SIG-M5 (cell line): ENCODE results near the gene GATAD2B.
"Not testable (repeated sequence)": the region's sequence is repeated elsewhere in the genome, so short reads cannot be mapped to it uniquely, and the experiment has no call there.

Source experiments
- DNase-seq: peaks from one replicate; lab custom pipeline; 2025; lab: John Stamatoyannopoulos, UW

The GATAD2B gene

DNA sequence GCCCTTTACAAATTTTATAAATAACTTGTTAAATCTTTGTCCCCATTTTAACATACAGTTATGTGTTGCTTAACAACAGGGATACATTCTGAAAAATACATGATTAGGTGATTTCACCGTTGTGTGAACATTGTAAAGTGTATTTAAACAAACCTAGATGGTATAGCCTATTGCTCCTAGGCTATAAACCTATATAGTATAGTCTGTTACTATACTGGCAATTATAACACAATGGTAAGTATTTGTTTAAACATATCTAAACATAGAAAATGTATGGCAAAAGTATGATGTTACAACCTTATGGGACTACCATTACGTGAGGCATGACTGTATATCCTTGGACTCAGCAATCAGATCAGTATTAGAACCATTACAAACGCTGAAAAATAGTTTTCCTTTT lies 36.6 kb downstream of the GATAD2B start:
- no peak for DNase-seq

DNA sequence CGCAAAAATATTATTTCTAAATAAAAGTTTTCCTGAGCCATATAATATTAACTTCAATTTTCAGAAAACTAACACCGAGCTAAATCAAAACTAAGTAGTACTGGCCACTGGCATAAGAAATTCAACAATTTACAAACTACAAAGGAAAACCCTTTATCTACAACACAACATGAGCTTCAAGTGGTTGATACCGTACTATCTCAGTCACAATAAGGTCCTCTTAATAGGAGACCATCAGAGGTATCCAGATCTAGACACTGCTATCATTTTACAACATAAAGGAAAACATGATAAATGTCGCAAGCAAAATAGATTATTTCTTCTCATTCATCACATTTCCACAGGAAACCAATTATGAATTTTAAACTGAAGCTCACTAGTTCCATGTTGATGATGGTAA lies 39.5 kb downstream of the GATAD2B start:
- DNase-seq, result no peak

DNA sequence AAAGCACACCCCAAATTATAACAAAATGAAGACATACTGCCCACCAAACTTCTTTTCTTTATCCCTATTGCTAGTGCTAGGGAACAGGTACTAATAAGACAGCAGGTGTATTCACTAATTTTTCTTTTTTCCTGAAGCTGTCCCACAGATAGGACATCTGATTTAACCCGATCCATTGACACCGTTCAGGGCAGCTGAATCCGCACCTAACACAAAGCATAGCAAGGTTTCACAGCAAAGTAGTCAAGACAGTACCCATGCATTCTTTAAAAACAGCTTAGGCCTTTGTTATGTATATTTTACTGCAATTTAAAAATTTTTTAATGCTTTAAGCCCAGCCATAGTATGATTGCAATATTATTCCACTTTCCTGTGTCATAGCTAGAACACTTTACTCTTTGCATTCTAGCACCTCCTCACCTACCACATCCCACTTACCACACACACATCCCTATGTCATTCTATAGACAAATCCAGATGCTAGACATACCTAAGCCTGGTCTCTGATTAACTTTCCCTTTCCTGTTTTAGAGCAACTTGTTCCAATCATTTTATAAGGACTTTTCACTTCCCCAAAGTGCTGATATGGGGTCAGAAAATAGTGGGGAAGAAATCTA lies 40.4 kb downstream of the GATAD2B start:
- no peak for DNase-seq

DNA sequence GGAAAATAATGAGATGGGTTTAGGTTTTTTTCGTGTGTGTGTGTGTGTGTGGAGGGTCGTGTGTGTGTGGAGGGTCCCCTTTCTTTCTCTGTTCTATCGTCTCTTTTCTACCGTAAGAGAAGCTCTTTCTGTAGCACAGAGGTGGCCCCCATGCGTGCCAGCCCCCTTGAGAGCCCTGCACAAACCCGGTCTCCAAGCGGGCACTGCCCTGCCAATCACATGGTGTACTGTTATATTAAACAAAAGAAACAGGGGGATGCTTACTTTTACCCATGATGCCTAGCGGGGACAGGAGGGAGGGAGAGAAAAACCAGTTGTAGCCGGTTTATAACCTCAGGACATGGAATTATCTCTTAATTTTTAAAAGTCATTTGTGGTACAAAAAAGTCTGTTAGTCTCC lies 41.0 kb downstream of the GATAD2B start:
- no peak for DNase-seq

DNA sequence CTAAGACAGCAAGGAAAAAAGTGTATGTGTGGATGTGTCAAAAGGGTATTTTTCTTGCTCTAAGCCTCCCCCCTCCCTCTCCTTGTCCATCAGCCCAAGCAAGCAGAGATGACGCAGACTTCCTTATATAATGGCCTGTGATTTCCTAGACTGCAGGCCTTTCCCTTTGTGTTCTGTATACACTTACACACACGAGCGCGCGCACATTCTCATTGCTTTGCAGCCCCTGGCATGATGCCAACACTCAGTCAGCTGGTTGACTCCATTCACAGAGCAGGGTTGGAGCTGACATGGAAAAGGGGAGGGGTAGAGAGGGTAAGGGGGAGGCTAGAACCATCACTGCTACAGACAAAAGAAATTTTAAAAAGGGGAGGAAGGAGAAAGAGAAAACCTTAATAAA lies 41.8 kb downstream of the GATAD2B start:
- no peak for DNase-seq

DNA sequence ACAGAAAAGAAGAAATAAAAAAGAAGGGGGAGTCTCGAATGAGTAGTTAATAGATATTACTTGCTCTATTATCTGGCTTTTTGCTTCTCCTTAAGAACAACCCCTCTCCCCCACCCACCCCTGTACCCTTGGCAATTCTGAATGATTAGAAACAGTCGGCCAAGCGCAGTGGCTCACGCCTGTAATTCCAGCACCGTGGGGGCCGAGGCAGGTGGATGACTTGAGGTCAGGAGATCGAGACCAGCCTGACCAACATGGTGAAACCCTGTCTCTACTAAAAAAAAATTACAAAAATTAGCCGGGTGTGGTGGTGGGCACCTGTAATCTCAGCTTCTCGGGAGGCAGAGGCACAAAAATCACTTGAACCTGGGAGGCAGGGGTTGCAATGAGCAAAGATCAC lies 42.7 kb downstream of the GATAD2B start:
- DNase-seq, result no peak

DNA sequence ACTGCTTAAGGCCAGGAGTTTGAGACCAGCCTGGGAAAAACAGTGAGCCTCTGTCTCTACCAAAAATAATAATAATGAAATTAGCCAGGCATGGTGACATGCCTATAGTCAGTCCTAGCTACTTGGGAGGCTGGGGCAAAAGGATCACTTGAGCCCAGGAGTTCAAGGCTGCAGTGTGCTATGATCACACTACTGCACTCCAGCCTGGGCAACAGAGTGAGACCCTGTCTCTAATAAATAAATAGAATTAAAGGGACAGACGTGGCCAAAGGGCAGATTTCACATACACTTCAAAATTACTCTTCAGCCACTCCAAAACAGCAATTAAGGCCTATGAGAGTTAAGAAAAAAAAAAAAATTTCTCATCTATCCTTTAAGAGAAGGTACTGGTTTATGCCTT lies 45.7 kb downstream of the GATAD2B start:
- DNase-seq, result no peak

DNA sequence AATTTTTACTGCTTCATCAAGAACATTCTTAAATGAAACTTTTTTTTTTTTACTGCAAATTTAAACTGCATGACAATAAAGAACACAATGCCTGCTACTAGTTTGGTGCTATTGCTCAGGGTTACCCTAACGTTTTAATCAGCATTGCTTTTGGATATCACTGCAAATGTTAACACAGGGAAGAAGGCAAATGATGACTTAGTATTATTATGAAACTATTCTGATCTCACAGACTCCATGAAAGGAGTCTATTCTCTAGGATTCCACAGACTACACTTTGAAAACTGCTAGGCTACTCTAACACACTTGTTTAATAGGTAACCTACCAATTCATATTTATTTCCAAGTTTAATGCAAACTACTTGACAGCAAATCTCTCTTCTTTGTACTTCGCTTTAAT lies 49.8 kb downstream of the GATAD2B start:
- DNase-seq, result no peak

DNA sequence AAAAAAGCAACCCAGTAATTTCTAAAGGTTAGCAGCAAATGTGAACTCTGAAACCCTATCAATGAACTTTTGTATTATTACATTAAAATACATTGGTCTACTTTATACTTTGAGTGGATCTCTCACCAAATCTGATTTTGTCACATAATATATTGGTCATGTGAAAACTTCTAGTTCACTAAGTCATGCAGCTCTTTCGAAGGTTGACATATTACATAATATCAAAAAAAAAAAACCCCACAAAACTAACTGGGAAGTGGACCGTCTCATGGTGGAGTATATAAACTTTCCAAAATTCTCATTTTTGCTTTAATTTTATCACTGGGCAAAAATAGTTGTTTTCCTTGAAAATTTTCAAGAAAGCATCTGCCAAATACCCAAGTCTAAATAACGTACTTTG lies 50.4 kb downstream of the GATAD2B start:
- no peak for DNase-seq

DNA sequence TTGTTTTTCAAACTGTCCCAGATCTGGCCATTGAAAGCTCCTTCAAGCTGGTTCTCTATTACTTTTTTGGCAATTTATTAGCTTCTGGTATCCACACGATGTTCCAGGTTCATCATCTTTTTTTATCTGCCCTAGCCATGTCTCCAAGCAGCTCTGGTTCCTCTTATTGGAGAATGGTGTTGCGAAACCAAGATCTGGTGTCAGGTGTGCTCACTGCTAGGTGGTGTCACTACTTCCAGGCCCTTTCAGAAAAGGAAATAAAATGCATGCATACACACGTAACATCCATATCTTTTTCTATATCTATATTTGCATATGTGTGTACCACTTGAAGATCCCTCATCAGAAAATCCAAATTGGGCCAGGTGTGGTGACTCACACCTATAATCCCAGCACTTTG lies 53.3 kb downstream of the GATAD2B start:
- DNase-seq, result no peak

DNA sequence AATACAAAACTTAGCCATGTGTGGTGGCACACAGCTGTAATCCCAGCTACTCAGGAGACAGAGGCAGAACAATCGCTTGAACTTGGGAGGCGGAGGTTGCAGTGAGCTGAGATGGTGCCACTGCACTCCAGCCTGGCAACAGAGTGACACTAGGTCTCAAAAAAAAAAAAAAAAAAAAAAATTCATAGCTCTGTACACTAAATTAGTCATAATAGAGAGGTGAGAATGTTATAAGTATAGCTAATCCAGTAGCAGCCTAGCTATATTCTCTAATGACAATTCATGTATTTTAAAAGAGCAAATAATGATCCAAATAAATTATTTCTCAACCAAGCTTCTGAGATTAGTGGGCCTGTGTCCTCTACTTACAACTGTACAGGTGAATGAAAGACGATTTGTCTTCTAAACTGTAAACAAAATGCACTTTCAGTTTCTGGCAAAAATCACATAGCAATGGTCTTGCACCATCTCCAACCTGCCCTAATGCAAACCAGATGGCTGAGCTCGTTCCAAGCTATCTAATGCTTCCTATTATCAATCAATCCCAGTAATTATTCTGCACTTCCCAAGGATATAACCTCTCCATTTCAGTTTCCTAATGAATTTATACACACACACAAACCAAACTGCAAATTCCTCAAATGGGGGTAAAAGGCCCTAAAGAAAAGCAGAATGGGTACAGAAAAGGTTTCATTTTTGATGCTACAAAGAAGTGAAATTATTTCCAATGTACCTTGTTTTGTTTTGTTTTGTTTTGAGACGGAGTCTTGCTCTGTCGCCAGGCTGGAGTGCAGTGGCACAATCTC lies 56.5 kb downstream of the GATAD2B start:
- no peak for DNase-seq

DNA sequence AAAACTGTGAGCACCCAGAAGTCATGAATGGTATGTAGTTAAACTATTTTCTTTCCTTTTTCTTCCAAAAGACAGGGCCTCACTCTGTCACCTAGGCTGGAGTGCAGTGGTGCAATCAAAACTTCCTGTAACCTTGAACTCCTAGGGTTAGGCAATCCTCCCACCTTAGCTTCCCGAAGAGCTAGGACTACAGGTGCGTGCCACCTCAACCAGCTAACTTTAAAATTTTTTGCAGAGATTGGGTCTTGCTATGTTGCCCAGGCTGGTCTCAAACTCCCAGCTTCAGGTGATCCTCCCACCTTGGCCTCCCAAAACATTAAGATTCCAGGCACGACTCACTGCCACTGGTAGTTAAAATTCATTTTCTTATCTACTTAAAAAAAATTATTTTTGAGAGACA lies 62.5 kb downstream of the GATAD2B start:
- DNase-seq, result no peak

DNA sequence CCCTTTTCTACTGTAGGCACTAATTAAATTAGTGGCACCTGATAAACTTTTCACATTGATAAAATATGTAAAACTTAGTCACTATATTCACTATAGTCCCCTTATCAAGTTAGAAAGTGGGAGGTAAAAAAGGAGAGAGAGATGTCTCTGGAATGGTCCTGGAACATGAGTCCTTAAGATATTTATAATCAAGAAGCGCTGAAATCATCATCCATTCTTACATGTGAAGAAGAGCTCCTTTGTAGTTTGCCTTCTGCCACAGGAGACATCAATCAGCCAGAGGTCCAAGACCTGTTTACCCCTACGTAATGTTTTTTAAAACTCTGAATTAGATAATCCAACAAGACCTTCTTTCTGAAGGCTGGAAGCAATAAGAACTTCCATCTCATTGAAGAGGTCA lies 65.3 kb downstream of the GATAD2B start:
- DNase-seq, result no peak

DNA sequence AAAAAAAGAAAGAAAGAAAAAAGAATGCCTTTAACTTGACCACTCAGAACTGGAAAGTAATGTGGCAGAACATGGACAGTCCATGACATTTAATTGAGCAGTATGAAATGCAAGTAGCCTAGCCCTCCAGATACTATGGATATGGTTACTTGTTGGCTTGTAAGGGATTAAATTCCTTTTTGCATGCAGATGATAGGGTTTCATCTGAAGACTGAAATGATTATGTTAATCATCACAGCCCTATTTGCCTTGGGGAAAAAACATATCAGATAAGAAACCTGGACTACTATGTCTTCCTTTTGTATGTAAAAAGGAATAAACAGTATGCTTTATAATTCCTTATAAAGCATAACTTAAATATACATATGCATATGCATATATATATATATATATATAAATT lies 66.0 kb downstream of the GATAD2B start:
- no peak for DNase-seq

DNA sequence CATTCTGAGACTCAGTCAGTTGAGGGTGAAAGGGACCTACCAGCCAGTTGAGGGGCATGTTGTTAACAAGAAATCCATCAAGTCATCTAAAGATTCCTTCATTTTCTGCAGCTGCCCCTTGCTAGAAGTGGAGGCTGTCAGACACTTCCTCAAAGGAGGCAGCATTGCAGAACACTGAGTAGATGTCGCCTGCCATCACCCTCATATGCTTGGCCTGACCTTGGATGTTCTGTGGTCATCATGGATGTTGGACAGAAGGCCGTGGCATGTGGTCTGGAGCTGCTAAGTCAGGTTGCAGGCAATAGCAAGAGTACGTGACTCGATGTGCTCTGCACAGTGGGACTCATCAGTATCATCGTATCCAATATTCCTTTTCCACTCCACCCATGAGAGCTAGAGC lies 70.6 kb downstream of the GATAD2B start:
- no peak for DNase-seq

DNA sequence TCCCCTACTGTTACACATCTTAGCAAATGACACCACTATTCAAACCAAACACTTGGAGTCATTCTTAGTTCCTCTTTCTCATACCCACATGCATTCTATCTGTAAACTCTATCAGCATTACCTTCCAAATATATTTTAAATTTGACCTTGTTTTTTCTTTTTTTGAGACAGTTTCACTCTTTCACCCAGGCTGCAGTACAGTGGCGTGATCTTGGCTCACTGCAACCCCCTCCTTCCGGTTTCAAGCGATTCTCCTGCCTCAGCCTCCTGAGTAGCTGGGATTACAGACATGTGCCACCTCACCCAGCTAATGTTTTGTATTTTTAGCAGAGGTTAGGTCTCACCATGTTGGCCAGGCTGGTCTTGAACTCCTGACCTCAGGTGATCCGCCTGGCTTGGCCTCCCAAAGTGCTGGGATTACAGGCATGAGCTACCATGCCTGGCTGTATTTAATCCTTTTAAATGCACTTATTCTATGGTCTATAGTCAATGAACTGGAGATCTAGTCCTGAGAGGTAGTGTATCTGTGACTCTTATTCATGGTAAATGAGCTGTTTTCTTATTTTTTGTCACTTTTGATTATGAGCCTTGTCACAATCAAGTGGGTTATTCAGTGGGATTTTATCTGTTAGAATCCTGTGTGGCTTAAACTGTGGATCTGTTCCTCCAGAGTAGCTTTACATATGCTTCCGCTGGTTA lies 73.1 kb downstream of the GATAD2B start:
- peak; percentile 81 for DNase-seq

DNA sequence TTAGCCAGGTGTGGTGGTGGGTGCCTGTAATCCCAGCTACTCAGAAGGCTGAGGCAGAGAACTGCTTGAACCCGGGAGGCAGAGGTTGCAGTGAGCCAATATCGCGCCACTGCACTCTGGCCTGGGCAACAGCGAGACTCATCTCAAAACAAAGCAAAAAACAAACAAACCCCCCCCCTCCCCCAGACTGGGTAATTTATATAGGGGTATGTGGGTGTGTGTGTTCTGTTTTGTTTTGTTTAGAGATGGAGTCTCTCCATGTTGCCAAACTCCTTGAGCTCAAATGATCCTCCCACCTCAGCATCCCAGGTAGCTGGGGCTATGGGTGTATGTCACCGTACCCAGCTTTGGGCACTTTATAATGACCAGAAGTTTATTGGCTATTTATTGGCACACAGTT lies 74.0 kb downstream of the GATAD2B start:
- no peak for DNase-seq

DNA sequence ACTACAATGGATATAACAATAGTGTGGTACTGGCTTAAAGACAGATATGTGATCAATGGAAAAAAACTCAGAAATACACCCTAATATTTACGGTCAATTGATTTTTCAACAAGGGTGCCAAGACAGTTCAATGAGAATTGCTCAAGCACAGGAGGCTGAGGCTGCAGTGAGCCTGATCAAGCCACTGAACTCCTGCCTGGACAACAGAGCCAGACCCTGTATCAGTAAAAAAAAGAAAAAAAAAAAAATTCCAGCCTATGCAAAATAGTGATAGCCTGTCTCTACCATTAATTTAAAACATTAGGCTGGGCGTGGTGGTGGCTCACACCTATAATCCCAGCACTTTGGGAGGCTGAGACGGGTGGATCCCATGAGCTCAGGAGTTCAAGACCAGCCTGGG lies 77.6 kb downstream of the GATAD2B start:
- DNase-seq, result no peak

DNA sequence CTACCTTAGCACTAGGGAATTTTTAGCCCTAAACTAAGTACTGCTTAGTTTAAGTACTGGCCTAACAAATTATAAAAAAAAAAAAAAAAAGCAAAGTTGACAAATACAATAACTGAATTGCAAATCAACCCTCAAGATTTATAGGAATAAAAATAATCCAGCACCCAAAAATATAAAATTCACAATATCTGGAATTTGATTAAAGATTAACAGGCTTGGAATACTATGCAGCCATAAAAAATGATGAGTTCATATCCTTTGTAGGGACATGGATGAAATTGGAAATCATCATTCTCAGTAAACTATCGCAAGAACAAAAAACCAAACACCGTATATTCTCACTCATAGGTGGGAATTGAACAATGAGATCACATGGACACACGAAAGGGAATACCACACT lies 78.4 kb downstream of the GATAD2B start:
- DNase-seq, result not testable (repeated sequence)

DNA sequence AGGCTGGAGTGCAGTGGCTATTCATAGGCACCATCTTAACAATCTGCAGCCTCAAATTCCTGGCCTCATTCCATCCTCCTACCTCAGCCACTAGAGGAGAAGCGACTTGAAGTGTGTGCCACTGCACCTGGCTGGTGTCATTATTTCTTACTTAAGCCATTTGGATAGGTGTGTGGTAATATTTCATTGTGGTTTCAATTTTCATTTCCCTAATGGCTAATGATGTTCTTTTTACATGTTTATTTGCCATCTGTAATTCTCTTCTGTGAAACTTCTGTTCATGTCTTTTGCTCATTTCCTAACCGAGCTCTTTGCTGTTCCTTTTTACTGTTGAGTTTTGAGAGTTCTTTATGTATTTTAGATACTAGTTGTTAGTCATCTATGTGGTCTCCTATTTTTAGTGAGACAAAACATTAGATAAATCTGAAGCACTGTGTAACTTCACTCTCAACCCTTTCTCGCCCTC lies 80.7 kb downstream of the GATAD2B start:
- no peak for DNase-seq

DNA sequence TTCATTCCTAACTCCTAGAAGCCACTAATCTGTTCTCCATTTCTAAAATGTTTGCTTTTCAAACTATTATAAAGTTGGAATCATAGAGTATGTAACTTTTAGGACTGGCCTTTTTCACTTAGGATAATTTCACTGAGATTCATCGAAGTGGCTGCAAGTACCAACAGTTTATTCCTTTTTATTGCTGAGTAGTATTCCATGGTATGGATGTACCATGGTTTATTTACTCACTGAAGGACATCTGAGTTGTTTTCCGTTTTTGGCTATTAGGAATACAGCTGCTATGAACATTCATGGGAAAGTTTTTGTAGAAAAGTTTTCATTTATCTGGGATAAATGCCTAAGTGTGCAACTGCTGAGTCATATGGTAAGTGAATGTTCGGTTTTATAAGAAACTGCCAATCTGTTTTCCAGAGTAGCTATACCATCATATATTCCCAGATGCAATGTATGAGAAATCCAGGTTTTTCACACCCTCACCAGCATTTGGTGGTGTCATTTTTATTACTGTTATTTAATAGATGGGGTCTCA lies 81.2 kb downstream of the GATAD2B start:
- DNase-seq, result no peak

DNA sequence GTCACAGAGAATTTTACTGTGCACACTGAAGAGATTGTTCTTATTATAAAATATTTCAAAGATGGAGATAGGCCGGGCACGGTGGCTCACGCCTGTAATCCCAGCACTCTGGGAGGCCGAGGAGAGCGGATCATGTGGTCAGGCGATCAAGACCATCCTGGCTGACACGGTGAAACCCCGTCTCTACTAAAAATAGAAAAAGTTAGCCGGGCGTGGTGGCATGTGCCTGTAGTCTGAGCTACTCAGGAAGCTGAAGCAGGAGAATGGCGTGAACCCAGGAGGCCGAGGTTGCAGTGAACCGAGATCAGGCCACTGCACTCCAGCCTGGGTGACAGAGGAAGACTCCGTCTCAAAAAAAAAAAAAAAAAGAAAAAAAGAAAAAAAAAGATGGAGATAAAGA lies 82.0 kb downstream of the GATAD2B start:
- DNase-seq, result not testable (repeated sequence)

DNA sequence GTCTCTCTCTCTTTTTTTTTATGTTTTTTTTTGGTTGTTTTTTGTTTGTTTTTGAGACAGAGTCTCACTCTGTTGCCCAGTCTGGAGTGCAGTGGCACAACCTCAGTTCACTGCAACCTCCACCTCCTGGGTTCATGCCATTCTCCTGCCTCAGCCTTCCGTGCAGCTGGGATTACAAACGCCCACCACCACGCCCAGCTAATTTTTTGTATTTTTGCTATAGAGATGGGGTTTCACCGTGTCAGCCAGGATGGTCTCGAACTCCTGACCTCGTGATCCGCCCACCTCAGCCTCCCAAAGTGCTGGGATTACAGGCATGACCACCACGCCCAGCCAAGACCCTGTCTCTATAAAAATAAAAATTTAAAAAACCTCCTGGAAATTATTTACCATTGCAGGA lies 88.8 kb downstream of the GATAD2B start:
- DNase-seq, result not testable (repeated sequence)
